Activated T-helper 2 cell treated with anti-CD3 and anti-CD28 coated beads, Interferon-gamma antibody, Interleukin-2, Interleukin-4, amounts not matched to agents 10 μg/mL and 5 μg/mL and 100 μg/mL, durations not matched to agents 14 hours and 24 hours and 36 hours (primary cell): ENCODE results near the gene CRELD2. TPM values are rescaled to one million over a fixed set of nuclear protein-coding genes. Genes with fewer than 3 reads are reported as not detected.
A peak's percentile ranks its signal among the peaks of the same experiment; 100 is the strongest.

Experiments
- DNase-seq: peaks from one replicate; pipeline ENCODE4 v3.0.0; 2021; ENCODE audit warnings: low spot score
- H3K27ac Mint-ChIP-seq: one replicate; pipeline ENCODE4 v1.8.0; 2021; ENCODE audit warnings: mixed read lengths
- H3K27me3 Mint-ChIP-seq: one replicate; pipeline ENCODE4 v1.8.0; 2021; ENCODE audit warnings: low read depth, mixed read lengths
- H3K36me3 Mint-ChIP-seq: one replicate; pipeline ENCODE4 v1.8.0; 2021; ENCODE audit warnings: low read depth, mixed read lengths
- H3K4me1 Mint-ChIP-seq: one replicate; pipeline ENCODE4 v1.8.0; 2021; ENCODE audit warnings: low read depth, mixed read lengths
- H3K4me3 Mint-ChIP-seq: one replicate; pipeline ENCODE4 v1.8.0; 2021; ENCODE audit warnings: low read depth, mild to moderate bottlenecking, moderate library complexity, mixed read lengths
- H3K9me3 Mint-ChIP-seq: one replicate; pipeline ENCODE4 v1.8.0; 2021; ENCODE audit warnings: mixed read lengths
- intact Hi-C: fragments of 100-400 bp; cut with micrococcal nuclease; formaldehyde crosslinking; loops from one replicate; pipeline ENCODE4 v1.15.1; 2023
- total RNA-seq: library from RNA; stranded (reverse); gene quantifications from 2 replicates; pipeline ENCODE4 v1.2.3, GENCODE V29; 2022

Gene CRELD2
- total RNA-seq, 1 donor from 2014 or later: 49.9 TPM

- Mint-ChIP-seq H3K27ac (peak overlapping the region; percentile 74), H3K9me3 (no peaks in the 10 kb centered on the region), H3K36me3 (peaks cover 44% of the 10 kb centered on the region), H3K4me1 (peaks cover 16% of the 10 kb centered on the region), H3K4me3 (peak overlapping the region; percentile 80), H3K27me3 (no peaks in the 10 kb centered on the region)
- intact Hi-C loops: no loop called here
- no peak for DNase-seq
Measured at GRCh38 chr22:49964136-49965090, 46.0 kb downstream of the CRELD2 start.

- DNase-seq: no peak
- Mint-ChIP-seq H3K4me3 (peak overlapping the region; percentile 80), H3K9me3 (no peaks in the 10 kb centered on the region), H3K27me3 (no peaks in the 10 kb centered on the region), H3K27ac (no peak overlapping the region), H3K4me1 (peaks cover 18% of the 10 kb centered on the region), H3K36me3 (peaks cover 44% of the 10 kb centered on the region)
- intact Hi-C loops: no loop called here
Measured at GRCh38 chr22:49965091-49966040, 46.9 kb downstream of the CRELD2 start.

GRCh38 chr22:49966041-49966773 lies 47.8 kb downstream of the CRELD2 start:
- no peaks in the 10 kb centered on the region for H3K27me3 Mint-ChIP-seq
- peak overlapping the region; percentile 22 for H3K27ac Mint-ChIP-seq
- peaks cover 22% of the 10 kb centered on the region for H3K4me1 Mint-ChIP-seq
- peaks cover 44% of the 10 kb centered on the region for H3K36me3 Mint-ChIP-seq
- H3K9me3 Mint-ChIP-seq: no peaks in the 10 kb centered on the region
- intact Hi-C loops: no loop called here
- no peak for DNase-seq
- peak overlapping the region; percentile 33 for H3K4me3 Mint-ChIP-seq

- peak; percentile 12 for DNase-seq
- Mint-ChIP-seq H3K9me3 (no peaks in the 10 kb centered on the region), H3K27ac (peak overlapping the region; percentile 42), H3K27me3 (no peaks in the 10 kb centered on the region), H3K4me3 (no peak overlapping the region), H3K36me3 (peaks cover 38% of the 10 kb centered on the region), H3K4me1 (peaks cover 22% of the 10 kb centered on the region)
- intact Hi-C loops: no loop called here
Measured at GRCh38 chr22:49966774-49967705, 48.6 kb downstream of the CRELD2 start.

GRCh38 chr22:49967706-49968208 lies 49.3 kb downstream of the CRELD2 start:
- DNase-seq: no peak
- no peak overlapping the region for H3K27ac Mint-ChIP-seq
- peaks cover 32% of the 10 kb centered on the region for H3K36me3 Mint-ChIP-seq
- no peaks in the 10 kb centered on the region for H3K9me3 Mint-ChIP-seq
- no peaks in the 10 kb centered on the region for H3K27me3 Mint-ChIP-seq
- H3K4me3 Mint-ChIP-seq: no peak overlapping the region
- intact Hi-C loops: no loop called here
- peaks cover 22% of the 10 kb centered on the region for H3K4me1 Mint-ChIP-seq

GRCh38 chr22:49968313-49968830 lies 49.9 kb downstream of the CRELD2 start:
- no peaks in the 10 kb centered on the region for H3K27me3 Mint-ChIP-seq
- intact Hi-C loops: no loop called here
- H3K27ac Mint-ChIP-seq: no peak overlapping the region
- peaks cover 26% of the 10 kb centered on the region for H3K36me3 Mint-ChIP-seq
- H3K4me1 Mint-ChIP-seq: peaks cover 22% of the 10 kb centered on the region
- H3K4me3 Mint-ChIP-seq: no peak overlapping the region
- no peaks in the 10 kb centered on the region for H3K9me3 Mint-ChIP-seq
- DNase-seq: no peak

GRCh38 chr22:49968831-49969661 lies 50.6 kb downstream of the CRELD2 start:
- intact Hi-C loops: no loop called here
- no peak overlapping the region for H3K27ac Mint-ChIP-seq

GRCh38 chr22:49969751-49970527 lies 51.5 kb downstream of the CRELD2 start:
- no peaks in the 10 kb centered on the region for H3K9me3 Mint-ChIP-seq

More at GRCh38 chr22:49968831-49969661, 50.6 kb downstream of the CRELD2 start:
- Mint-ChIP-seq H3K36me3 (peaks cover 19% of the 10 kb centered on the region), H3K4me1 (peaks cover 17% of the 10 kb centered on the region), H3K4me3 (no peak overlapping the region), H3K9me3 (no peaks in the 10 kb centered on the region), H3K27me3 (no peaks in the 10 kb centered on the region)
- DNase-seq: no peak

GRCh38 chr22:49970528-49971231 lies 52.2 kb downstream of the CRELD2 start:
- Mint-ChIP-seq H3K36me3 (peaks cover 5% of the 10 kb centered on the region), H3K4me3 (peak overlapping the region; percentile 77), H3K4me1 (peaks cover 19% of the 10 kb centered on the region), H3K27ac (peak overlapping the region; percentile 88), H3K9me3 (peaks cover 5% of the 10 kb centered on the region), H3K27me3 (no peaks in the 10 kb centered on the region)
- peak; percentile 90 for DNase-seq
- intact Hi-C loops: loop anchor here (2.0 kb wide), 4 partner anchors 34 to 230 kb away; partner anchors contain the start of gene SELENOO

More at GRCh38 chr22:49969751-49970527, 51.5 kb downstream of the CRELD2 start:
- intact Hi-C loops: loop anchor here (2.0 kb wide), 4 partner anchors 33 to 231 kb away; partner anchors contain the start of gene SELENOO
- Mint-ChIP-seq H3K4me3 (no peak overlapping the region), H3K27ac (peak overlapping the region; percentile 88), H3K27me3 (no peaks in the 10 kb centered on the region), H3K4me1 (peaks cover 15% of the 10 kb centered on the region), H3K36me3 (peaks cover 10% of the 10 kb centered on the region)
- DNase-seq: no peak
